K562 (cell line): ENCODE results near the gene FMO1. TPM values are rescaled to one million over a fixed set of nuclear protein-coding genes. Genes with fewer than 3 reads are reported as not detected.

Source experiments
- C11orf30 ChIP-seq: fragments of 450-650 bp; IDR thresholded peaks from 2 replicates; pipeline ENCODE4 v1.6.1; 2016; ENCODE audit warnings: low read depth, mild to moderate bottlenecking
- FOXJ2 ChIP-seq: fragments of 200-800 bp; sonication (Bioruptor generic); IDR thresholded peaks from 2 replicates; pipeline ENCODE4 v1.6.1; 2016; ENCODE audit warnings: missing genetic modification characterization, missing compliant biosample characterization
- GABPB1 ChIP-seq: sonication (generic); formaldehyde crosslinking; IDR thresholded peaks from 2 replicates; pipeline ENCODE4 v1.8.0; 2022; ENCODE audit warnings: mild to moderate bottlenecking, missing genetic modification reagents
- HDAC3 ChIP-seq: fragments of 450-650 bp; IDR thresholded peaks from 2 replicates; pipeline ENCODE4 v1.6.1; 2018; ENCODE audit warnings: borderline replicate concordance, mild to moderate bottlenecking, moderate library complexity; ENCODE audit not compliant: partially characterized antibody
- HEY1 ChIP-seq: fragments of 250-450 bp; sonication (Bioruptor Pico); IDR thresholded peaks from 2 replicates; pipeline ENCODE4 v1.5.0; 2020; ENCODE audit warnings: mild to moderate bottlenecking, moderate library complexity, borderline replicate concordance
- MTF1 ChIP-seq: fragments of 250-450 bp; sonication (Bioruptor Pico); IDR thresholded peaks from 2 replicates; pipeline ENCODE4 v1.9.0; 2021; ENCODE audit warnings: moderate library complexity, mild to moderate bottlenecking, inconsistent platforms, borderline replicate concordance
- TRIM28 ChIP-seq: fragments of 450-650 bp; IDR thresholded peaks from 2 replicates; pipeline ENCODE4 v1.6.1; 2017
- ZKSCAN1 ChIP-seq: fragments of 150-350 bp; IDR thresholded peaks from 2 replicates; pipeline ENCODE4 v1.6.1; 2016; ENCODE audit warnings: low read depth, low read length
- ZNF174 ChIP-seq: fragments of 250-450 bp; sonication (Bioruptor Pico); IDR thresholded peaks from 2 replicates; pipeline ENCODE4 v1.4.0; 2020; ENCODE audit warnings: mild to moderate bottlenecking
- ZNF699 ChIP-seq: fragments of 250-450 bp; sonication (Bioruptor Pico); IDR thresholded peaks from 2 replicates; pipeline ENCODE4 v1.8.0; 2021; ENCODE audit warnings: mild to moderate bottlenecking, moderate library complexity; ENCODE audit not compliant: insufficient replicate concordance
- ZNF766 ChIP-seq: fragments of 200-800 bp; sonication (Bioruptor generic); conservative IDR thresholded peaks from 2 replicates; pipeline ENCODE4 v1.6.1; 2016; ENCODE audit warnings: missing genetic modification characterization, missing compliant biosample characterization
- polyA plus RNA-seq, 8 experiments: library from polyadenylated mRNA; depleted of rRNA in 4 of 8; stranded (reverse) in 5 of 8; unstranded in 3 of 8; fragments of >200 nt; fragmentation: Nextera tagmentation in 2 of 8; fragmentation: Illumina TruSeq in 1 of 8; extraction: Ambion mirVana in 2 of 8; extraction: Trizol in 1 of 8; gene quantifications; 2 replicates each; pipeline versions ENCODE4 v1.2.1 to v1.2.3, GENCODE V29; 2011 to 2014; ENCODE audit warnings: inconsistent platforms in 1 of 8, missing spikeins in 1 of 8
- total RNA-seq, 7 experiments: library from RNA; depleted of rRNA in 6 of 7; stranded (reverse); fragments of >200 nt in 6 of 7; fragmentation: Illumina TruSeq in 2 of 7; extraction: Trizol in 2 of 7; gene quantifications; 2 replicates each; pipeline versions ENCODE4 v1.2.1 to v1.2.3, GENCODE V29; 2011 to 2021; ENCODE audit warnings: low replicate concordance in 1 of 7
- TF ChIP-seq, protein P1 (sequence below): fragments of 450-650 bp; IDR thresholded peaks from 2 replicates; pipeline ENCODE4 v1.6.1; 2016; ENCODE audit warnings: mild to moderate bottlenecking, moderate library complexity
- TF ChIP-seq, protein P2 (sequence below): fragments of 450-650 bp; IDR thresholded peaks from 2 replicates; pipeline ENCODE4 v1.6.1; 2016
- TF ChIP-seq, protein P3 (sequence below), 2 experiments: fragments of 450-650 bp; conservative IDR thresholded peaks; 2 replicates each; pipeline ENCODE4 v1.6.1; 2017; ENCODE audit warnings: mild to moderate bottlenecking in 2 of 2, moderate library complexity in 2 of 2

The FMO1 gene
- total and polyA plus RNA-seq, 9 of the 15 experiments (the other 6 are each of a cell fraction or from before 2014, with no cell fraction given) = not detected

DNA sequence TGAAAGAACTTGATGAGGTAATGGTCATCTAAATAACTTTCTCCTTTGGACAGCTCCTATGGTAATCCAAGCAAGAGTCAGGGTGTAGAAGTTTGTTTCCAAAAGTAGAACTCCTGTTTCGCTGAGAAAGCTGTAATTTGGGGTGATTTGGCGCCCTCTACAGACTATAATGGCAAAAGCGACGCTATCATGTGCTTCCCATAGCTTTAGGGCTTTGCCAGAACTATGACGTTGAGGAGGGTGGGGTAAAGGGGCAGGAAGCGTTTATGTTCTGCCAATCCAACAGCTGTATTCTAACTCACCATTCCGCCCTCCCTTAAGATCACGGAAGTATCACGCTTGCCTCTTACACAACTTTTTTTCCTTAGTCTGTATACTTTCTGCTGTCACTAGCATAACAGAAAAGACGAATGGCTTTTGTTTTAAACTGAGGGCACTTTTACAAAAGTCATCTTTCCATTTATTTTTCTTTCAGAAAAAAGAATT lies 65.6 kb downstream of the FMO1 start, which contains the start of gene FMO4 (continued):
- TF ChIP-seq HEY1 (CRISPR knock-in tag) (no peak), MTF1 (CRISPR knock-in tag) (no peak), GABPB1 (no peak), TRIM28 (no peak), ZNF174 (CRISPR knock-in tag) (no peak), FOXJ2 (tag) (no peak), HDAC3 (no peak), C11orf30 (peak; percentile 61; the same call in 1 of the 2 replicates), ZKSCAN1 (no peak), ZNF699 (CRISPR knock-in tag) (no peak), ZNF766 (no peak)
- TF ChIP-seq, protein P1, sequence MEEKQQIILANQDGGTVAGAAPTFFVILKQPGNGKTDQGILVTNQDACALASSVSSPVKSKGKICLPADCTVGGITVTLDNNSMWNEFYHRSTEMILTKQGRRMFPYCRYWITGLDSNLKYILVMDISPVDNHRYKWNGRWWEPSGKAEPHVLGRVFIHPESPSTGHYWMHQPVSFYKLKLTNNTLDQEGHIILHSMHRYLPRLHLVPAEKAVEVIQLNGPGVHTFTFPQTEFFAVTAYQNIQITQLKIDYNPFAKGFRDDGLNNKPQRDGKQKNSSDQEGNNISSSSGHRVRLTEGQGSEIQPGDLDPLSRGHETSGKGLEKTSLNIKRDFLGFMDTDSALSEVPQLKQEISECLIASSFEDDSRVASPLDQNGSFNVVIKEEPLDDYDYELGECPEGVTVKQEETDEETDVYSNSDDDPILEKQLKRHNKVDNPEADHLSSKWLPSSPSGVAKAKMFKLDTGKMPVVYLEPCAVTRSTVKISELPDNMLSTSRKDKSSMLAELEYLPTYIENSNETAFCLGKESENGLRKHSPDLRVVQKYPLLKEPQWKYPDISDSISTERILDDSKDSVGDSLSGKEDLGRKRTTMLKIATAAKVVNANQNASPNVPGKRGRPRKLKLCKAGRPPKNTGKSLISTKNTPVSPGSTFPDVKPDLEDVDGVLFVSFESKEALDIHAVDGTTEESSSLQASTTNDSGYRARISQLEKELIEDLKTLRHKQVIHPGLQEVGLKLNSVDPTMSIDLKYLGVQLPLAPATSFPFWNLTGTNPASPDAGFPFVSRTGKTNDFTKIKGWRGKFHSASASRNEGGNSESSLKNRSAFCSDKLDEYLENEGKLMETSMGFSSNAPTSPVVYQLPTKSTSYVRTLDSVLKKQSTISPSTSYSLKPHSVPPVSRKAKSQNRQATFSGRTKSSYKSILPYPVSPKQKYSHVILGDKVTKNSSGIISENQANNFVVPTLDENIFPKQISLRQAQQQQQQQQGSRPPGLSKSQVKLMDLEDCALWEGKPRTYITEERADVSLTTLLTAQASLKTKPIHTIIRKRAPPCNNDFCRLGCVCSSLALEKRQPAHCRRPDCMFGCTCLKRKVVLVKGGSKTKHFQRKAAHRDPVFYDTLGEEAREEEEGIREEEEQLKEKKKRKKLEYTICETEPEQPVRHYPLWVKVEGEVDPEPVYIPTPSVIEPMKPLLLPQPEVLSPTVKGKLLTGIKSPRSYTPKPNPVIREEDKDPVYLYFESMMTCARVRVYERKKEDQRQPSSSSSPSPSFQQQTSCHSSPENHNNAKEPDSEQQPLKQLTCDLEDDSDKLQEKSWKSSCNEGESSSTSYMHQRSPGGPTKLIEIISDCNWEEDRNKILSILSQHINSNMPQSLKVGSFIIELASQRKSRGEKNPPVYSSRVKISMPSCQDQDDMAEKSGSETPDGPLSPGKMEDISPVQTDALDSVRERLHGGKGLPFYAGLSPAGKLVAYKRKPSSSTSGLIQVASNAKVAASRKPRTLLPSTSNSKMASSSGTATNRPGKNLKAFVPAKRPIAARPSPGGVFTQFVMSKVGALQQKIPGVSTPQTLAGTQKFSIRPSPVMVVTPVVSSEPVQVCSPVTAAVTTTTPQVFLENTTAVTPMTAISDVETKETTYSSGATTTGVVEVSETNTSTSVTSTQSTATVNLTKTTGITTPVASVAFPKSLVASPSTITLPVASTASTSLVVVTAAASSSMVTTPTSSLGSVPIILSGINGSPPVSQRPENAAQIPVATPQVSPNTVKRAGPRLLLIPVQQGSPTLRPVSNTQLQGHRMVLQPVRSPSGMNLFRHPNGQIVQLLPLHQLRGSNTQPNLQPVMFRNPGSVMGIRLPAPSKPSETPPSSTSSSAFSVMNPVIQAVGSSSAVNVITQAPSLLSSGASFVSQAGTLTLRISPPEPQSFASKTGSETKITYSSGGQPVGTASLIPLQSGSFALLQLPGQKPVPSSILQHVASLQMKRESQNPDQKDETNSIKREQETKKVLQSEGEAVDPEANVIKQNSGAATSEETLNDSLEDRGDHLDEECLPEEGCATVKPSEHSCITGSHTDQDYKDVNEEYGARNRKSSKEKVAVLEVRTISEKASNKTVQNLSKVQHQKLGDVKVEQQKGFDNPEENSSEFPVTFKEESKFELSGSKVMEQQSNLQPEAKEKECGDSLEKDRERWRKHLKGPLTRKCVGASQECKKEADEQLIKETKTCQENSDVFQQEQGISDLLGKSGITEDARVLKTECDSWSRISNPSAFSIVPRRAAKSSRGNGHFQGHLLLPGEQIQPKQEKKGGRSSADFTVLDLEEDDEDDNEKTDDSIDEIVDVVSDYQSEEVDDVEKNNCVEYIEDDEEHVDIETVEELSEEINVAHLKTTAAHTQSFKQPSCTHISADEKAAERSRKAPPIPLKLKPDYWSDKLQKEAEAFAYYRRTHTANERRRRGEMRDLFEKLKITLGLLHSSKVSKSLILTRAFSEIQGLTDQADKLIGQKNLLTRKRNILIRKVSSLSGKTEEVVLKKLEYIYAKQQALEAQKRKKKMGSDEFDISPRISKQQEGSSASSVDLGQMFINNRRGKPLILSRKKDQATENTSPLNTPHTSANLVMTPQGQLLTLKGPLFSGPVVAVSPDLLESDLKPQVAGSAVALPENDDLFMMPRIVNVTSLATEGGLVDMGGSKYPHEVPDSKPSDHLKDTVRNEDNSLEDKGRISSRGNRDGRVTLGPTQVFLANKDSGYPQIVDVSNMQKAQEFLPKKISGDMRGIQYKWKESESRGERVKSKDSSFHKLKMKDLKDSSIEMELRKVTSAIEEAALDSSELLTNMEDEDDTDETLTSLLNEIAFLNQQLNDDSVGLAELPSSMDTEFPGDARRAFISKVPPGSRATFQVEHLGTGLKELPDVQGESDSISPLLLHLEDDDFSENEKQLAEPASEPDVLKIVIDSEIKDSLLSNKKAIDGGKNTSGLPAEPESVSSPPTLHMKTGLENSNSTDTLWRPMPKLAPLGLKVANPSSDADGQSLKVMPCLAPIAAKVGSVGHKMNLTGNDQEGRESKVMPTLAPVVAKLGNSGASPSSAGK = no peak
- TF ChIP-seq, protein P2, sequence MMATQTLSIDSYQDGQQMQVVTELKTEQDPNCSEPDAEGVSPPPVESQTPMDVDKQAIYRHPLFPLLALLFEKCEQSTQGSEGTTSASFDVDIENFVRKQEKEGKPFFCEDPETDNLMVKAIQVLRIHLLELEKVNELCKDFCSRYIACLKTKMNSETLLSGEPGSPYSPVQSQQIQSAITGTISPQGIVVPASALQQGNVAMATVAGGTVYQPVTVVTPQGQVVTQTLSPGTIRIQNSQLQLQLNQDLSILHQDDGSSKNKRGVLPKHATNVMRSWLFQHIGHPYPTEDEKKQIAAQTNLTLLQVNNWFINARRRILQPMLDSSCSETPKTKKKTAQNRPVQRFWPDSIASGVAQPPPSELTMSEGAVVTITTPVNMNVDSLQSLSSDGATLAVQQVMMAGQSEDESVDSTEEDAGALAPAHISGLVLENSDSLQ = peak; percentile 70
- TF ChIP-seq, protein P3, sequence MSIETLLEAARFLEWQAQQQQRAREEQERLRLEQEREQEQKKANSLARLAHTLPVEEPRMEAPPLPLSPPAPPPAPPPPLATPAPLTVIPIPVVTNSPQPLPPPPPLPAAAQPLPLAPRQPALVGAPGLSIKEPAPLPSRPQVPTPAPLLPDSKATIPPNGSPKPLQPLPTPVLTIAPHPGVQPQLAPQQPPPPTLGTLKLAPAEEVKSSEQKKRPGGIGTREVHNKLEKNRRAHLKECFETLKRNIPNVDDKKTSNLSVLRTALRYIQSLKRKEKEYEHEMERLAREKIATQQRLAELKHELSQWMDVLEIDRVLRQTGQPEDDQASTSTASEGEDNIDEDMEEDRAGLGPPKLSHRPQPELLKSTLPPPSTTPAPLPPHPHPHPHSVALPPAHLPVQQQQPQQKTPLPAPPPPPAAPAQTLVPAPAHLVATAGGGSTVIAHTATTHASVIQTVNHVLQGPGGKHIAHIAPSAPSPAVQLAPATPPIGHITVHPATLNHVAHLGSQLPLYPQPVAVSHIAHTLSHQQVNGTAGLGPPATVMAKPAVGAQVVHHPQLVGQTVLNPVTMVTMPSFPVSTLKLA (conservative IDR thresholded peaks at IDR 0.05) = 0 out of 4 replicates have a peak, but pooled peaks of 1 of the 2 experiments have one; percentile 22
